Fibroblast of peridontal ligament (primary cell): ENCODE data around the gene FAM89A.
"Not testable (repeated sequence)": the region's sequence is repeated elsewhere in the genome, so short reads cannot be mapped to it uniquely, and the experiment has no call there.

Experiments
- DNase-seq: peaks from one replicate; pipeline ENCODE4 v3.0.0-alpha.2; 2010; ENCODE audit errors: extremely low read depth

Gene FAM89A

DNA sequence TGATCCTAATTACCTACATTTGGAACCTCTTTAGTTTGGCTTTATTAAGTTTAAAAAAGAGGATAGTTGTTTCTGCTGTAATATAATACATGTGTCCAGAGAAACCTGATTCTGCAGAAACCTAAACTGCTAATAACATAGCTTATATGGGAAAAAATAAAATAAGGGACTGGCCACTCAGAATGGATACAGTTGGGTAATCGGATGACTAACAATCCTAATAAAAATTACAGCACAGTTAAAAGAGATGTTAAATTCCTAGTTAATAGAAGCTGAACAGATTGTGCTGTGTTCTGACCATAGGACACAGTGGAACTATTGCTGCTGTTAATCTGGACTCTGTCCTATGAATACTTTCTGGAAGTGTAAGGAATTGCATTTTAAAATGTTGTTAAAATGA, 45.2 kb downstream of the FAM89A start:
- no peak for DNase-seq

DNA sequence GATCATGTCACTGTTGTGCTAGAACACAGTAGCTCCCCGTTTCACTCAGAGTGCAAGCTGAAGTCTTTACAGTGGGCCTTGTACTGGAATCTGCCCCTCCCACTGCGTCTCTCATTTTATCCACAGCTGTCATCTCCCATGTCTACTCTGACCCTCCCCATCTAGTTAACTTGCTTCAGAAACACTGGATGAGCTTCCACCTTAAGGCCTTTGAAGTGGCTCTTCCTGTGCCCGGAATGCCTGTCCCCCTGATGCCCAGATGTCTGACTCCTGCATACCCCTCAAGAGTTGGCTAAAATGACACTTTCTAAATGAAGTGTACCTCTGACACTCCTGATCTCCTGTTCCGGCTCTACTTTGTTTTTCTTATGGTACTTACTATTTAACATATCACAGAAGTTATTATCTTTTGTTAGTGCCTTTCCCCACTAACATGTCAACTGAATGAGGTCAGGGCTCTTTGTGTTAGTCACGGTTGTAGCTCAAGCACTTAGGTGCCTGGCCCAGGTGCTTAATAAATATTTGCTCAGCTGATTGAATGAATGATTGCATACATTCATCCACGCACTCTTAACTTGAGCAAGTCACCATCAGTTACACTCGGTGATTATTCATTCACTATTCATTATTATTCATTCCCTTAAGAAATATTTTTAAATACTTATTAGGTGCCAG, 47.8 kb downstream of the FAM89A start:
- DNase-seq: no peak

DNA sequence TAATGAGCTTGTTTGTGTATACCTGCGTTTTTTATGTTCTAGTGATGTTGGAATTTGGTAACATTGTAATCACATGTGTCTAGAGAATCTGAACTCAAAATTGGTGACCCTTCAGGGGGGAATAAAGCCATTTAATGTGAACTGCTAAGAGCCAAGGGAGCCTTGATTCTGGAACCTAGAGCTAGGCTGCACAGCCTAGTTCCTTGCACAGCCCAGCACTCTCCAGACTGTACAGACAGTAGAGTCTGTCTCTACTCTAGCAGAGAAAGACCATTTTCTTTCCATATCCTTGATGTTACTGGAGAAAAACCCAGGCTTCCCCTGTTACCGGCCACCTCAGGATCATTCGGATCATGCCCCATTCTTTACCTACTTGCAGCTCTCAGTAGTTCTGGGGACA, 52.6 kb downstream of the FAM89A start:
- no peak for DNase-seq

DNA sequence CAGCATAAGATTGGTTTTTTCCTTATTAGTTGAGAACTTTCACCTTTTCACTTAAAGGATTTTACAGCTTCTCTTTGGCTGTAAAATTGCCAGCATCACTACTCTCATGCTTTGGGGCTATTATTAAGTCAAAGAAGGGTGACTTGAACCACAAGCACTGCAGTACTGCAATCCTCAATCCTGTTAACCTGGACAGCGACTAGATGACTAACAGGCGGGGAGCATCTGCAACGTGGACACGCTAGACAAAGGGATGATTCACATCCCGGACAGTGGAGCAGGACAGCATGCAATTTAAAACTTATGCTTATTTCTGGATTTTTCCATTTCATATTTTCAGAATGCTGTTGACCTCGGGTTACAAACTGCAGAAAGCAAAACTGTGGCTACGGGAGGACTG, 53.1 kb downstream of the FAM89A start:
- no peak for DNase-seq

DNA sequence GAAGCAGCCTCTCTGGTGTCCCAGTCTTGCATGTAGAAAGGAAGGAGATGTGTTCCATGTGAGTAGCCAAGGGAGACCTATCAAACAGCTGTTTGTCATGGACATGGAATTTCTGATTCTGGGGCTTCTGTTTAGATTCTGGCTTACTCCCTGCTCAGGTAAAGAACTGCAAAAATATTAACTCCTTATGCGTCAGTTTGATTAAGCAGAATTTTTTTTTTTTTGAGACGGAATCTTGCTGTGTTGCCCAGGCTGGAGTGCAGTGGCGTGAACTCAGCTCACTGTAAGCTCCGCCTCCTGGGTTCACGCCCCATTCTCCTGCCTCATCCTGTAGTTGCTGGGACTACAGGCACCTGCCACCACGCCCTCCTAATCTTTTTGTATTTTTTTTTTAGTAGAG, 54.3 kb downstream of the FAM89A start:
- DNase-seq: no peak

DNA sequence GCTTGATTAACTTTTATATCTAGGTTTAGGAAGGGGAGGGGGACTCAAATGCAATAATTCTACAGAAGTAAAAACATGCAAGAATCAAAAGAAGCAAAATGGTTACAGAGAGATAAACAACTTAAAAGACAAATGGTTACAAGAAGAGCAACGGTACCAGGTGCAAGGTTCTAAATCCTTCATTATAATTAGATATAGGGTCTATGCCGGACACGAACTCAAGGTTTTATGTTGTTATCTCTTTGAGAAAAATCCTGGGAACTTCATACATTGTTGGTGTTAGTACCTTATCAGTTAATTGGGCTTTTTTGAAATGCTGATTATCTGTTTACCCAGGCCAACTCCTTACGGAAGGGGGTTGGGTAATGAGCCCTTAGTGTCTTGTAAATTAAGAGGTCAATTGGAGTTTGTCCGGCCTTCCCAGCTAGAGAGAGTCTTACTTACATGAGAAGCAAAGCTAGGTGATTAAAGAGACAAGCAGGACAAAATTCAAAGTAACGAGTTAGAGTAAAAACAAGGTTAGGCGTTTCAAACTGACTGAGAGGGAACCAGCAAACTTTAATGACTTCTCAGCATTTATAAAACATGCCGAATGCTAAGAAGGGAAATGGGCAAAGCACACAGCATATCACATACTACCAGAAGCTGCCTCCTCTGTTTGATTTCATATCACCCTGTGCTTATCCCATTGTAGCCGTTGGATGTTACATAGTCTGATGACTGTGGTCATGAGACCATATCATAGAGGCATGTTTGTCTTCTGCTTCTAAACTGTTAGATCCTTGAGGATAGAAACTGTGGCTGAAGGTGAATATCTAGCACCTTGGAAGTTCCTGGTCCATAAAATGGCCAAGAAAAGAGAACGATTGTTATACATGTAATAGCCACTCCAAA, 55.2 kb downstream of the FAM89A start:
- not testable (repeated sequence) for DNase-seq

DNA sequence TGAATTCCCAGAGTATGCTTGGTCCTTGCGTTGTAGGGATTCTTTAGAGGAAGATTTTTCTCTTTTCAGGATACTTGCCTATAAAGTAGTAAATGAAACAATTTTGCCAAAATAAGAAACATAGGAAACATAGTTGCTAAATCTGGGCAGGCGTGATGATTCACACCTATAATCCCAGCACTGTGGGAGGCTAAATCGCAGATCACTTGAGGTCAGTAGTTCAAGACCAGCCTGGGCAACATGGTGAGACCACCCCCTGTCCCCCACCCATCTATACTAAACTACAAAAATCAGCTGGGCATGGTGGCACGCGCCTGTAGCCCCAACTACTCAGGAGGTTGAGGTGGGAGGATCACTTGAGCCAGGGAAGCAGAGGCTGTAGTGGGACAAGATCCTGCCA, 56.2 kb downstream of the FAM89A start:
- DNase-seq: no peak

DNA sequence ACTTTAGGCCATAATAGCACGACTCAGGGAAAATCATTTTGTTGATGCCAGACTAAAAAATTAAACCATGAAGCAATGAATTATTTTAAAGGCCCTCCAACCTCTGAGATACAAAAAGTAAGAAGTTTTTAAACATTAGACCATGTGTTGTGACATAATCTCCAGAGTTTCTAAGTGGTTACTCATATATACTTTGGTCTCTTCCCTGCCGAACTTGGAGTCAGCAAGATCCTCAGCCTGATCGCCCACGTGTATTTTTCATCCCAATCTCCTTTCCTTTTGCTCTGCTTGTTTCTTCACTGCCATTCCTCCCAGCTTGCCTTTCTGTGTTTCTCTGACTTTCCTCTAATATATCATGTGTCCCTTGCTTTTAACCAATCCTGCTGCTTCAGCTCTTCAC, 57.4 kb downstream of the FAM89A start:
- DNase-seq: peak; percentile 54

DNA sequence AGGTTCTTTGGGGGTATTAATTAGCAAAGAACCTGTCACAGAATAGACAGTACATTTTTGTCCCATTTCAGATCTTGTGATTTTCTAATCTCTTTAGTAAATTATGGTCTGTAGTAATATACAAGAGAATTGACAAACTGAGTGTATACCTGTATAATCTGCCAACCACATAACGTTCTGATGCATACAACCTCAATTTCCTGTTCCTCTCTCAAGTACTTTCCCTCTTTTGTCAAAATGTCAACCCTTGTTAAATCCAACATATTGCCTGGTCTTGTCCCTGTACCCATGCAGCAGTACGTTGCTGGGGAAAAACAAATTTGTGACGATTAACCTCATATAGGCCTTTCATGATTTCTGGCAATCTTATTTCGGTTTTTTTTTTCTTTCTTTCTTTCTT, 60.1 kb downstream of the FAM89A start:
- DNase-seq: no peak

DNA sequence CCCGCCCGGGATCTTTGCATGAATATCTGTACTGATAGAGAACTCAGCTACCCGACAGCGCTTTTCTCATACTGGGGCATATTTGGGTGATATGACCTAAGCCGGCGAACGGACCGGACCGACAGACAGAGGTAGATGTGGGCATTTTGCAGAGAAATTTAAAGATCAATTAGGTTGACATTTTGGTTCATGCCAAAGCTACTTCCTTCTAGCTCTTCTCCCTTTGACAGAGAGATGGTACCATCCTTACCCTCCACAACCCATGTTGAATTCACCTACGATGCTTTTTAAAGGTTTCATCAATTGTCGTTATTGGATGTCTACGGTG, 60.7 kb downstream of the FAM89A start:
- no peak for DNase-seq

DNA sequence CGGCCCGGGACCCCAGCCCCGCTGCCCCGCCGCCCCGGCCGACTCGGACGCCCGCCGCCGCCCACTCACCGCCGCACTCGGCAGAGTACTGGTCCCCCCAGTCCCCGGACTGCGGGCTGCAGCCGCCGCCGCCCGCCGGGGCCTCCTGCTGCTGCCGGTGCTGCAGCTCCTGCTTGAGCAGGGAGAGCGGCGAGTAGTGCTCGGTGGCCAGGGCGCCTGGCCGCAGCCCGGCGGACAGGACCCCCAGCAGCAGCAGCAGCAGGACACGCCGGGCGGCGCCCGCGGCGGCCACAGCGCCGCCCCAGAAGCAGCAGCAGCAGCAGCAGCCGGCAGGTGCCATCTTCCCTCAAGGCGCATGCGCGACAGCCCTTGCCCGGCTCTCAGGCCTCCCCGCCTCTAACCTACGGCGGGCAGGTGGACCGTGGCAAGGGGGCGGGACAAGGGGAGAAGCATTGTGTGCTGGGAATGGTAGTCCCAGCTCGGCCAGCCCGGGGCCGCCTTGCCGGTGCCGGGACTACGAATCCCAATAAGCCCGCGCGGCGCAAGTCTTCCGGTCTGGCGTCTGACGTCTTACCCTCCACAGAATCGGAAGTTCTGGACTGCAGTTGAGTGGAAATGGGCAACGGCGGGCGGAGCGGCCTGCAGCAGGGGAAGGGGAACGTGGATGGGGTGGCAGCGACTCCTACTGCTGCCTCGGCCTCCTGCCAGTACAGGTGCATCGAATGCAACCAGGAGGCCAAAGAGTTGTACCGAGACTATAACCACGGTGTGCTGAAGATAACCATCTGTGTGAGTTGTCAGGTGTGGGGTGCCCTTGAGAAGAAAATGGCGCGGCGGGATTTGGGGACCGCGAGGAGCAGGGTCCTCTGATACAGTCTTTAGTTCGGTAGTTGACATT, 61.3 kb downstream of the FAM89A start, which contains the start of the genes ARV1 and TTC13:
ARV1 (plus strand) TSS at position 604 of the 898 bp plus-strand sequence; CDS start at position 616, 12 bp downstream.
TTC13 (minus strand) TSS at position 371 of the 898 bp plus-strand sequence; CDS start at position 340, 31 bp downstream.
- DNase-seq: peak; percentile 96

DNA sequence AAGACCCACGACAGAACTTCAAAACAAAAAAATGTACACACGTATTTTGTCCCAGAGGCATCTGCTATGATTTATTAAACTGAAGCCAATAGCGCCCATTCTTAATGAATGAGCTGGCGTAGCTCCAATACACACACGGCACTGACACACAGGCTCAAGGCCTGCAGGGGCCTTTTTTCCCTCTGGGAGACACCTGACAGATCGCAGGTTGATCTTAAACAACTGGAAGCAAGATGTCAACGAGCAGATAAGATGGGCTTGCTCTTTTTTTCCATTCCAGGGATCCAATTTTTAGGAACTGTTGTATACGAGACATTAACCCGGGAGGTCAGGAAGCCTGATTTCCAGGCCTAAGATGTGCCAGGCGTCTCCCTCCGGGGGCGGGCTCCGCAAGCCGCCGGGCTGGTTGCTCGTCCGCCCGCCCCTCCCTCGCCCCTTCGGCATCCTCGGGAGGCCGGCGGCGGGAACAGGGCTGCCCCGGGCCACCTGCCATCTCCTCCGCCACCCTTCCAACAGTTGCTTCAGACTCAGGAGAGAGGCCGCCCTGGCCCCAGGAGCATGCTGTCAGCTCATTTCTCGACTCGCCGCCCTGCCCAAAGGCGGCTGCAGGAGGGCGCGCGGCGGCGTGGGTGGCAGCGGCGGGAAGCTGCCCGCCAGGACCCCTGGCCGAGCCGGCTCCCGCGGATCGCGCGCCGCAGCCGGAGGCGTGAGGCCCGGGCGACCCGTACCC, 62.1 kb downstream of the FAM89A start:
- DNase-seq: peak; percentile 17

DNA sequence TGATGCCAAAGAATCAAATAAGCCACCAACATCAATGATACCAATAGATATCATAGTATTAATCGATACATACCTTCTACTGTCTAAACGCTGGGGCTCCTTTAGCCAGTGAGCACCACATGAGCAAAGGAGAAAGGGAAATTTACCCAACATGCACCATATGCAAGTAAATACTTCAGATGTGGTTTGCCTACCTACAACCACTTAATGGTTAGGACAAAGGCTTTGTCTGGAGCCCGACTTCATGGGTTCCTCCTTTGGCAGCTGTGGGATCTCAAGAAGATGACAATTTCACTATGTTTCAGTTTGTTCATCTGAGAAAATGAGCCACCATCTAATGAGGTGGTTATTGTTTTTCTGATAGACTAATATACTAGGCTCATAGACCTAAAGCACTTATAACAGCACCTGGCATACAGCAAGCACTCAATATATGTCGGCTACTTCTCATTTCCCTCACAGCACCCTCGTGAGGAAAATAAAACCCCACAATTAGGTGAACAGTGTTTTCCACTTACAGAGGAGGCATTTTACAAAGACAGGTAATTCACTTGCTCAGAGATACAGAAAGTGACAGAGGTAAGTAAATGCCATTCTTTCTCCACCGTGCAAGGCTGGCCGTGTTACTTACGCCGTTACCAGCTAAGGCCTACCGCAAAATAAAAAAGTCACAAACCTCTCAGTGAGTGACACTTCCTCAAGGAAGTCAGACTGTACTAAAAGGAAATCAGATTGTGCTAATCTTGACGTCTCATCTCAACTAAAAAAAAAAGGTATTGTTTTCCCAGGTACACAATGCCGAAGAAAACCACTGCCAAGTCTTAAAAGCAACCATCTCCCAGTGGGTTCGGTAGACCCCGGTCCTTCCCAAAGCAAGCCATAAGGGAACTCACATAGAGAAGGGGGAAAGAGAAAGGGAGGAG, 63.0 kb downstream of the FAM89A start:
- DNase-seq: no peak

DNA sequence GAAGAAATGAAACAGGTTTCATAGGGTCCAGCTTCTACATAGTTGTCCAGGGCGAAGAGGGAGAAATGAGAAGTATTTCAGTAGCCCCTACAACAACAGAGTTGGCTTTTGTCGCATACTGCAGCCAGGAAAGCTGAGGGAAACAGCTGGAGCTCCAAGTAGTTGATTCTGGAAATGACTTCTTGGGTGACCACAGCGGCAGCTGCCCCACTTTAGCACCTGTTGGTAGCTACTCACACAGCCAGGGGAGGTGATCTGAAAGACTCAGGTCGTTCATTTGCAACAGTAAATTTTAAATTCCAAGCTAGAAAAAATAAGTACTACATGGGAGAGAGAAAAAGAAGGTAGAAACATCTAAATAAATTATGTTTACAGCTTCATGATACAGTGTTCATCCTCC, 63.7 kb downstream of the FAM89A start:
- DNase-seq: no peak

DNA sequence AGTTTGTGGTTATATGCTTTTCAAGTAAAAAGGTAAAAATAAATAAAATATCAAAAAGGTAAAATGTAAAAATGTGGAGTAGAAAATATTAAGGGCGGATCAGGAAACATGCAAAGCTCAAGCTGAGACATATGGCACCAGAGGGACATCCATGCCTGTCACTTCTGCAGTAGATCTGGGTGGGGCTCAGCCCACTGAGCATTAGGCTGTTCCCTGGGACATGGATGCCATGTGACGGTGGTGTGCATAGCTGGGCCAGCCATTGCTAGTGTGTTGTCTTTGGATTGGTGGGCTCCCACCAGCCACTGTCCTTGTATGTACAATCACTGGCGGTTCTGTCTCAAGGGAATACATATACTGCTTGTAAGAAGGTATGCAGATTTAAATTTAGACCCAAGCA, 64.4 kb downstream of the FAM89A start:
- DNase-seq: no peak

DNA sequence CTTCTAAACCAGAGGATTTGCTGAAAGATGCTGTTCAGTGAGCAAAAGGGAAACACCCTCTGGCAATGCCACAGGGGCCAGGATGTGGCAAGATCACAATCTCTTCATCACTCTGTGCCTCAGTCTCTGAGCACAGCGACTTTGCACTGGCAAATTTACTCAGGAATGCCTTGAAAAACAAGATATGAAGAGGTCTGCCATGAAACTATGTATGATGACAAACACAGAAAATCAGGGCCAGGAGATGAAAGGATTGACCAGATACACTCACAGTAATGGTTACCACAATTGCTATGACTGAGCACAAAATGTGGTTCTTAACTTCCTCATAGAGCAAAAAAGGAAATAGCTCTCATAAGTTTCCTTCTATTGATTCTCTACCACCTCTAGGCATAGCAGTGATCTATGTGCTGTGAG, 67.2 kb downstream of the FAM89A start:
- no peak for DNase-seq

DNA sequence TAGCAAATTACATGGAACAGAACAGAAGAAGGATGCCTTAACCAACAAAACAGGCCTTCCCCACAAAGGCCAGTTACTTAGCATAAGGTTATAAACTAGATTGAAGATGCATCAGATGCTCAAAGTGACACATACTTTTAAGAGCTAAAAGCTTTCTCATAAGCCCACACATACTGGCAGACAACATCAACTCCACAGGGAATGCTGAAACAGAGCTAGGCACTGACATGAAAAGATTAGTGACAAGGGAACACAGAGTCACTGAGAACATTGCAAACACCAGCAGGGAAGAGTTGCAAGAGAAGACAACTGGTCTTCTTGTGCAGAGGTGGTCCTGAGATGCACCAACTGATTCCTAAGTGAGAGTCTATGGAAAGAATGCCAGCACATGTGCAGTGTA, 68.3 kb downstream of the FAM89A start:
- no peak for DNase-seq

DNA sequence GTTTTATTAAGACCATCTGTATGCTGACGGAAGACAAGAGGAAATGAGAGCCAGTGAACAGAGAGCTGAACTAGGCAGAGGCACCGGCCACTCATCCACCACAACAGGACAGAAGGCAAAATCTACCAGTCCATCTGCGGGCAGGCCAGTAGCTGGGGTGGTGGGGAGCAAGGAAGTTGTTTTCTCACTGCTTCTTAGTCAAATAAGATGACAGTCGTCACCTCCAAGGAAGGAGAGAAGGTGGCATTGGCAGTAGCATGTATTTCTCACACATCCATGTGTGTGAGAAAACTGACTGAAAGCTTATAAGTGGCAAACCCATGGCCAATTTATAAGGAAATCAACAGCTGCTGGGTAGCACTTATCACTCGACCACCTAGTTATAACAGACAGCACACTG, 69.6 kb downstream of the FAM89A start:
- peak; percentile 12 for DNase-seq
